HuH-7 (cell line): ENCODE results near the gene IFNA21.
"Not testable (repeated sequence)": the region's sequence is repeated elsewhere in the genome, so short reads cannot be mapped to it uniquely, and the experiment has no call there.

ENCODE experiments used
- DNase-seq: peaks from one replicate; pipeline ENCODE4 v3.0.0; 2011; ENCODE audit warnings: low spot score

IFNA21 gene

DNA sequence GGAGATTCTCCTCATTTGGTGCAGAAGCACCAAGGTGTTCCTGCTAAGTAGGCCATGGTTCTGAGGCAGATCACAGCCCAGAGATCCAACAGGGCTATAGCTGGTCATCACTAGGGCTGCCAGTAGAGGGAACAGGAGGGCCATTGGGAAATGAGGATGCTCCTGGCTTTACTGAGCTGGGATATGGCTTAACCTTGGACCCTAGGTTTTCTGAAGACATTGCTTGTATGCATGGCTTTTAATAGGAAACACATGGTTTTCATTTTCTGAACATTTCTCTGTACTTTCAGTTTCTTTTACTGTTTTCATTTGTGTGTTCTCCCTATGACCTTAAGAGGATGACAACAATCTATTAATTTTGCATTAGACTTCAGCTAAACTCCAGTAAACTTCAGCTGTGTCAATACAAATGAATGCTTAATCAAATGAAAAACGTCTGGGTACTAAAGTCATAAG is 25.0 kb downstream of the IFNA21 start, which contains the start of gene IFNW1:
Gene IFNW1, minus strand, starts transcription at position 406 of the 456 bp plus-strand sequence. Its CDS starts 262 bp downstream, at position 144.
- DNase-seq = no peak

DNA sequence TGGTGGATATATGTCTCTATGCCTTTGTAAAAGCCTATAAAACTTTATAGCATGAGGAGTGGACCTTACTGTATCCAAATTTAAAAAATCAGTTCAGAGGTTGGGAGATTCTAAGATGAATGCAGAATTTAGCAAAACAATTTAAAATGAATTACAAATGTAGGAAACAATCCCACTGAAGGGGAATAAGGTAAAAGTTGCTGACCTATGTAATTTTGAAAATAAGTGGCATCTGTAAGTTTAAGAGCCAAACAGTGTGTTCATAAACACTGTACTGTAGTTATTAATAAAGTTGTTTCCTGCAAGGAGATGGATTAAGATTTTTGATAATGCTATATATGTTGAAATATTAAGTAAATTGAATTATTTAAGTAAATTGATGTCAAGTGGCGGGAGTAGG is 29.4 kb downstream of the IFNA21 start:
- DNase-seq = no peak

DNA sequence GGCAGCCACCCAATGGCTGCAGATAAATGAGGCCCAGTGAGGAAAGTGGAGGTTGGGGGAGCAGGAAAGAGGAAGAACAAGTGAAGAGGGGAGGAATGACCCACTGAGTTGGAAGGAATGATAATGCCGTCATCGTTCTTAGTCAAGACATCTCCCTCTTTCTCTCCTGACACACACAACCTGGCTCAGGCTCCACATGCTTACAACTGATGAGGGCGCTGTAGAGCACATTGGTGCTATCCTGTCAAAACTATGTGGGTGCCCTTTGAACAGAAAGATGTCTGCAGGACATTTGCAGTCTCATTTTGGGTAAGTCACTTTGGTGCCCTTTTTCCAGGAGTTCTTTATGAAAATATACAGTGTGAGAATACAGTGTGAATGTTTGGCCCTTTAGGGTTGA is 30.7 kb downstream of the IFNA21 start:
- DNase-seq = no peak

DNA sequence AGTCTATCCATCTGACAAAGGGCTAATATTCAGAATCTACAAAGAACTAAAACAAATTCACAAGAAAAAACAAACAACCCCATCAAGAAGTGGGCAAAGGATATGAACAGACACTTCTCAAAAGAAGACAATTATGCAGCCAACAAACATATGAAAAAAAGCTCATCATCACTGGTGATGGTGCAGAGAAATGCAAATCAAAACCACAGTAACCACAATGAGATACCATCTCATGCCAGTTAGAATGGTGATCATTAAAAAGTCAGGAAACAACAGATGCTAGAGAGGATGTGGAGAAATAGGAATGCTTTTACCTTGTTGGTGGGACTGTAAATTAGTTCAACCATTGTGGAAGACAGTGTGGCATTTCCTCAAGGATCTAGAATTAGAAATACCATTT is 38.3 kb downstream of the IFNA21 start:
- DNase-seq = not testable (repeated sequence)

DNA sequence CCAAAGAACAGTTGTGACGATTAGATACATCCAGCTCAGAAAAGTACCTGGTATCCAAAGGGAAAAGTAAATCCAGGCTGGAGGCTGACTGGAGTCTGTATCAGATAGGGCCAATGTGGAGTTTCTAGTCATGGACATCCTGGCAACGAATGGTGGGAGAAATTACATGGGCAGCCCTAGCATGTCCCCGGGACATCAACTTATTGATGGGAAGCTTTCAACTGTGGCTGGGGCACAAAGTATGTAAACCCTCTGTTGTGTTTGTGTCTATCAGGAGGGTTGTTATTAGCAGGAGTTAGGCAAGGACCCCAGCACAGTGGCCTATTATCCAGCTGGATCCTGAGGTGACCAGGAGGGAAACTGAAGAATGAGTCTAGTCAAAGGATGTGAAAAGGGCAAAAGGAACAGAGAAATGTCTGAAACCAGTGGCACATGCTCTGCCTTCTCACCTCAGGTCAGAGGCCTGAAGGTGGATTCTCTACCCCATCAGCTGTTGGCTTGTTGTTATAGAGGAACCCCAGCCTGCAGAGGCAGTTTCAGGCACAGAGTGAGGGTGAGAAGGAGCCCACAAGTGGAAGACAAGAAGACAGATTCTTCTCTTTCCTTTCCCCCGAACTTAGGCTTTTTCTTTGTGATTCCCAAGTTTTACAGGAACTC is 44.7 kb downstream of the IFNA21 start:
- no peak for DNase-seq

DNA sequence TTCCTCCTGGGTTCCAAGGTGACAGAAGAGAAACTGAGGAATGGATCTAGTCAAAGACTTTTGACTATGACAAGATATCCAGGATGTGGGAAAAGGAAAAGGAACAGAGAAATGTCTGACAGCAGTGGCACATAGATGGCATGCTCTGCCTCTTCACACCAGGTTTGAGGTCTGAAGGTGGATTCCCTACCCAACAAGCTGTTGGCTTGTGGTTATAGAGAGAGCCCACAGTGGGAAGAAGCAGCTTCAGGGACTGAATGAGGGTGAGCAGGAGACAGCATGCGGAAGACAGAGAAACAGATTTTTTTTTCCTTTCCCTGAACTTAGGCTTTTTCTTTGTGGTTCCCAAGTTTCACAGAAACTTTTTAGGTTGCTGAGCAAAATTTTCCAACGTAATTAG is 45.4 kb downstream of the IFNA21 start:
- no peak for DNase-seq

DNA sequence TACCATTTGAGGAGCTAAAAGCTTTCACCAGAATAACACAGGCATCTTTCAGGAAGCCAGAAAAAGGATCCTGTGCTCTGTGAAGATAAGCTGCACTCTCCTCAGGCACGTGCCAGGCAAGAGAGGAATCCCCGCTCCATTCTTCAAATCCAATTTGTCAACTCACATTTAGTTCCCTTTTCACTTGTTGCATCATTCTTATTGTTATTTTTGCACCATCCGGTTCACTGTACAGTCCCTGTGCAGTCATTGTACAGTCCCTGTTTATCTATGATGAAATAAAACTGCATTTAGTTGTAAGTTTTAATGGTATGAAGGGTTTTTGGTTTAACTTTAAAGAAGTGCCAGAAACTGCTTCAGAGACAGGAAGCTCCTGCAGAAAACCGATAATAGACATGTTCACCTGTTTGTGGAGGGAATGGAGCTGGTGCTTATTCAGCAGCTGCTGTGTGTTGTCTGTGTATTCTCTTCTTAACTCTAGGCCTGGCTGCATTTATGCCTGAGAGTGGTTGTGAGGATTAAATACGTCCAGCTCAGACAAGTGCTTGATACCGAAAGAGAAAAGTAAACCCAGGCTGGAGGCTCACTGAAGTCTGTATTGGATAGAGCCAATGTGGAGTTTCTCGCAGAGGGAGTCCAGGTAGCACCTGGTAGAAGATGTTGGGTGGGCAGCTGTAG is 47.2 kb downstream of the IFNA21 start:
- no peak for DNase-seq
